GM19468 (cell line): ENCODE data around the gene SETDB2.

Experiments used
- ATAC-seq: cut with Tn5 transposase; IDR thresholded peaks from one replicate; pipeline ENCODE4 v1.9.1; 2021; ENCODE audit warnings: mild to moderate bottlenecking, moderate library complexity, moderate number of reproducible peaks; ENCODE audit not compliant: unreplicated experiment; ENCODE audit errors: extremely low read depth

Gene SETDB2

GRCh38 chr13:49527123-49527522 lies 83.0 kb downstream of the SETDB2 start:
- ATAC-seq: no peak

DNA sequence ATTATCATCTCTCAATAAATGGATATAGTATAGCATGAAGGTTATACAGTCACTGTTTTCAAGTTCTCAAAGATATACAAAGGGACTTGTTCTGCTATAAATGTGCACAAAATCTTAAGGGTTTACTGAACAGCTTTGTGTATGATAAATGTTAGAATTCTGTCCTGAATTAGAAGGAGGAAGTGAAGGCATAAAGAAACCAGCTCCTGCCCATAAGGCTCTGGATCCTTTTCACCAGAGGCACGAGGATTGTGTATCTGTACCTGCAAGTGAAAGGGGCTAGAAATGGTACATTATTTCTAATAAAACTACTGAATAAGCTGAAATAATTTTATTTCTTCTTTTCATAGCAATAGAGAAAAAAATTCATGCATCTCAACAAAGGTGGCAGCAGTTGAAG lies 84.1 kb downstream of the SETDB2 start:
- no peak for ATAC-seq

DNA sequence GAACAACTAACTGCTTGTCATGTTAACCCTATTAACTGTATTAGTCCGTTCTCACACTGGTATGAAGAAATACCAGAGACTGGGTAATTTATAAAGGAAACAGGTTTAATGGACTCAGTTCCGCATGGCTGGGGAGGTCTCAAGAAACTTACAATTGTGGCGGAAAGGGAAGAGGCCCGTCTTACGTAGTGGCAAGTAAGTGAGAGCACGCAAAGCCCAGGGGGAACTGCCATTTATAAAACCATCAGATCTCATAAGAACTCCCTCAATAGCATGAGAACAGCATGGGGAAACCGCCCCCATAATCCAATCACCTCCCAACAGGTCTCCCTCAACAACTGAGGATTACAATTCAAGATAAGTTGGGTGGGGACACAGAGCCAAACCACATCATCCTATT lies 86.4 kb downstream of the SETDB2 start:
- ATAC-seq: no peak

- ATAC-seq: no peak
Measured at GRCh38 chr13:49532593-49532992, 88.5 kb downstream of the SETDB2 start.

DNA sequence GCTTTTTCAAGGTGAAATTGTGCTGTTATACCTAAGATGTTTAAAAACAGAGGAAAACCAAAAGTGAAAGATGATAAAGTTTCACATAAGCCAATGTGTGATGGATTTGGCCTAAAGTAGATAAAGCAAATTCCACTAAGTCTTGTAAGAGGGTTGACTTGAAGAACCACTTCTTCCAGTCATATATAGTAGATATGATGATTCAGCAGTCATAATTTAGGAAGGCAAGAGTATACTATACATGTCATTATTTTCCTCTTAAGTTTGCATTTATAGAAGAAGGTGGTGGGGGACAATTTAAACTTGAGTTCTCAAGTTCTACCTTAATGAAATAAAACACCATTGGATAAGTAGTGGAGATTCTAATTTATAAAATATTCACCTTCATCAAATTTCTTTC lies 88.9 kb downstream of the SETDB2 start:
- no peak for ATAC-seq

DNA sequence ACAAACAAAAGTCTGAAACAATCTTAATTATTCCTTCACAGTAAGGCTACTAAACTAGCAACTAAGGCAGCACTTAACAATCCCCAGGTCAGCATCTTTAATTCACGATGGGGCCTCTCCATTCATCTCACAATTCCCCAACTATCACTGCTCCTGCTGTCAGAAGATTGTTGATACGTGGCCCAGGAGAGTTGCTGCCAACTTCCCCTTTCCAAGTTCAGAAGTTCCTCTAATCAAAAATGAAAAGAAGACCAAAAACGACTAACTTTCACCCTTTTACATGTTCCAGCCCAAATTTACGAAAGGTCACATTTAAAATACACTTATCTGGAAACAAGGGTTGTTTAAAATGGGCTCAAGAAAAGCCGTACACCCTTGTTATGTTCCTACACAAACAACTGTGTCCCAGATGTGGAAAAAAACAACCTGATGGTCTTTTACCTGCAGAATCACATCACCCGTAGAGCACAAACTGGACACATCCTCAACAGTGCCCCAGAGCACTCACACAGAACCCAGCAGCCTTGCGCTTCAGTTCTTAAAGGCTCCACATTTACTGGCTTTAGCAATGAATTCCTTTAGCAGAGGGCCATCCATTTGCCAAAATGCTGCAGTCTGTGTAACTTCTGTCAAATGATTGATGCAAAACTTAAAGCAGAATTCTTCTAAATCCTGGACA lies 89.7 kb downstream of the SETDB2 start:
- ATAC-seq: no peak

DNA sequence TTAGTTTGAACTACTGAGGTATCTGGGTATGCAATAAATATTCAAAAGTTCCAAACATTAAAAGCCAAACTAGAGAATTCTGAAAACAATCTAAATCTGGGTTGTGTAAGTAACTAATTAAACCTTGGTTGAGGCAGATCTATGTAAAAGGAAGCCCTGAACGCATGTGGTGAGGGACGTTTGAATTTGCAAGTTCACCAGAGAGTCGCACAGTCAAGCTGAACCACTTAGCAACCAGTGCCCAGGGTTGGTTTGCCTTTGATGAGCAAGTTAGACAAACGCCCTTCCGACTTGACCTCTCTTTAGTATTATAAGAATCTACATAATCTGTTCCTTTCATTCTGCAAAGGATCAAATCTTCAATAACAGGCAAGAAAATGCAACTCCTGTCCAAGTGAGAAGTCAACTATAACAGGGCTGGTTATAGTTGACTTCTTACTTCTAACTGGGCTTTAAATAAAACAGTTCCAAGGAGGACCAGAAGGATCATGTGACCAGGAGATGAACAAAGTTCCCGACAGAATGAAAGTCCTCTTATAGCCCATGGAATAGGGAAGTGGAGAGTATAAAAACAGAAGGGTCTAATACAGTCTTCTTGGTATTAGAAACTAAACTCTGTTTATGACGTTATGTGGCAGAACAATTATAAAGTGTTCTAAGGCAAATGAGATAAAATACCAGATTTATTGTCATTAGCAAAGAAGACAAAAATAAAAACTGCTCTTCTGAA lies 92.2 kb downstream of the SETDB2 start:
- ATAC-seq: no peak

DNA sequence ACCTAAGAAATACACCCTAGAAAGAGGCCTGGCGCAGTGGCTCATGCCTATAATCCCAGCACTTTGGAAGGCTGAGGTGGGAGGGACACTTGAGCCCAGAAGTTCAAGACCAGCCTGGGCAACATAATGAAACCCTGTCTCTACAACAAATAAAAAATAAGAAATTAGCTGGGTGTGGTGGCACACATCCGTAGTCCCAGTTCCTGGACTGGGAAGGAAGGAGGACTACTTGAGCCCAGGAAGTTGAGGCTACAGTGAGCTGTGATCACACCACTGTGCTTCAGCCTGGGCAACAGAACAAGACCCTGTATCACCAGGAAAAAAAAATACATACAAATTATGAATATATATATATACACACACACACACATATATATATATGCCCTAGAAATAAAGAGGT lies 94.3 kb downstream of the SETDB2 start:
- no peak for ATAC-seq

DNA sequence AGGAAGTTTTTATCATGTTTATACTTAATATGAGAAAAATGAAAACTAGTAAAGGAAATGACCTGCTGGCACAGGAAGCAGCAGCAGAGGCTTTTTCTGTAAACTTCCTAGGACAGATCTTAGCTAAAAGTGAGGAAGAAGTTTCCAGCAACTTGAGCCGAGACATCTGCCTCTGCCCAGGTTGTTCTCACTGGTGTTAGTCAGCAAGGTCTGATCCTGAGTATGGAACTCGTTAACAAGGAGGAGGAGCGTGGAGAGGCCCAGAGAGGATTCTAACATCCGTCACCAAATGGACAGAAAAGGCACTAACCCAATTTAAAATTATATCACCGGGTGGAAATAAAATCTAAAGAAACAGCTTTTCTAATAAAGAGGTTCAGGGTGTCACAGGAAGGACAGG lies 95.2 kb downstream of the SETDB2 start:
- ATAC-seq: no peak

DNA sequence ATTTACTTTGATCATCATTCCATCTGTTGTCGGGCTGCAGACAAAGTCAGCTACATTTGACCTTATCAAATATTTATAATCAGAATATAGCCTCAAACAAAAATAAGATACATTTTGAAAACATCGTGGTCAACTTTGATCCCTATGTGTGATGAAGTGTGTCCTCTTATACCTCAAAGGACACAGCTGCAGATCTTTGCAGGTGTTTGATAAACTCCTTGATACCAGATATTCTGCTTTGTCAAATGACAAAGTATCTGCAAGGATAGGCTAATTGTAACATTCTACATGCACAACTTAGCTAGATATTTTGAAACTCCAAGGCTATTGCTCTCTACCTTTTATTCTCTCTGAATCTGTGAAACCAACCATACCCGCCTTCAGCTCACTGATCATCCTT lies 95.7 kb downstream of the SETDB2 start:
- no peak for ATAC-seq

- no peak for ATAC-seq
Measured at GRCh38 chr13:49540552-49540951, 96.5 kb downstream of the SETDB2 start.

- ATAC-seq: no peak
Measured at GRCh38 chr13:49543656-49544055, 99.6 kb downstream of the SETDB2 start.
